ENCODE data around the gene MYCL.

- TF ChIP-seq CTCF (IDR thresholded peaks at IDR 0.05; ENCODE audit: insufficient read depth, low read depth, low read length) (no peak), EZH2 (IDR thresholded peaks at IDR 0.05; ENCODE audit: insufficient read depth, low read length) (no peak)
Observed at GRCh38 chr1:39898191-39898590, 3.5 kb downstream of the MYCL start.
